SK-N-MC (cell line): Measurements from ENCODE around the gene C10orf62.
"Not testable (repeated sequence)": the region's sequence is repeated elsewhere in the genome, so short reads cannot be mapped to it uniquely, and the experiment has no call there.

Experiments
- DNase-seq: peaks from one replicate; pipeline ENCODE4 v3.0.0-alpha.2; 2011; ENCODE audit warnings: low read depth, low spot score
- H3K27ac ChIP-seq: fragments of 200-600 bp; sonication (generic); 2 replicates; pipeline ENCODE4 v1.5.1; 2016; ENCODE audit warnings: mixed run types
- H3K36me3 ChIP-seq: fragments of 200-600 bp; sonication (generic); 2 replicates; pipeline ENCODE4 v1.6.1; 2017; ENCODE audit warnings: antibody characterized with exemption, low read length, mixed read lengths; ENCODE audit not compliant: insufficient read depth
- H3K4me3 ChIP-seq: fragments of 200-600 bp; sonication (generic); 2 replicates; pipeline ENCODE4 v1.5.1; 2016
- H3K9ac ChIP-seq: fragments of 200-600 bp; sonication (generic); 2 replicates; pipeline ENCODE4 v1.8.0; 2017; ENCODE audit warnings: mixed run types, mixed read lengths; ENCODE audit not compliant: insufficient read length
- H3K9me3 ChIP-seq: fragments of 200-600 bp; sonication (generic); 2 replicates; pipeline ENCODE4 v1.6.1; 2017; ENCODE audit warnings: low read depth, mild to moderate bottlenecking, antibody characterized with exemption, low read length, moderate library complexity, mixed read lengths
- EZH2 ChIP-seq: fragments of 200-600 bp; sonication (generic); IDR thresholded peaks from one replicate; pipeline ENCODE4 v1.6.1; 2017; ENCODE audit warnings: antibody characterized with exemption
- FOXP2 ChIP-seq: optimal IDR thresholded peaks from 2 replicates; pipeline ENCODE3; 2011; ENCODE audit warnings: mild to moderate bottlenecking, moderate library complexity; ENCODE audit not compliant: insufficient read depth; ENCODE audit errors: extremely low read length, control extremely low read depth
- POLR2AphosphoS5 ChIP-seq: IDR thresholded peaks from 2 replicates; pipeline ENCODE4 v1.6.1; 2012; ENCODE audit warnings: mild to moderate bottlenecking, low read depth, low read length, borderline replicate concordance

C10orf62 gene

DNA sequence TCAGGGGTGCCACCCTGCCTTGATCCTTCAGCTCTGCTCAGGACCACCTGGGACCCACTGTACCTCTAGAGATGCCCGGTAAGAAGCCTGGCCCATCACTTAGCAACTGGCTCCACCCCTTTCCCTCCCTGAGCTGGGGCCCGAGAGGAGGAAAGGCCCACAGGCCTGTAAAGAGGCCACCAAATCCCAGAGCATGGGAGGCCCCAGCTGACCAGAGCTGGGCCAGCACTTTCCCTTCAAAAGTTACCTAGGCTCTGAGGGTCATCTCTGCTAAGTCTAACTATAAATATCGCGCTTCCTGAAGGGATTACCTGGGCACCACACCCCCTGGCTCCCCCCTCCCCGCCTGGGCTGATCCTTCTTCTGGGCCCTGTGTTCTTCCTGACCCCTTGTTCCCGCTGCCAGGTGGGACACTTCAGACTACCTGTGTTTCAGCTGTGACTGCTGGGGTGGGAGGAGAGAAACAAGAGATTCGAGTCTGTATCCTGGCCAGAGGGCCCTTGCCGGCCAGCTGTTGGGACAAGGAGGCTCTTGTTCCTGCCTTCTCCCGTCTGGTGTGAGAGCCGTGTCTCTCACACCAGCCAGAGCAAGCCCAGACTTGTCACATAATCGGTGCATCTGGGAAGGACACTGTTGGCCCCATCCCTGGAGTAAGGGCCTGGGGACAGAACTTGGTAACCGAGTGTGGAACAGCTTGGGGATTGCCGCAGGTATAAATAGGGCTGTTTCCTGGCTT, 39.8 kb upstream of the C10orf62 start:
- TF ChIP-seq EZH2: no peak
- no peak for TF ChIP-seq FOXP2
- no peak for TF ChIP-seq POLR2AphosphoS5
- H3K9ac ChIP-seq: no peak overlapping the region
- H3K36me3 ChIP-seq: no peaks in the 10 kb centered on the region
- no peak overlapping the region for H3K4me3 ChIP-seq
- DNase-seq: no peak
- H3K9me3 ChIP-seq: no peaks in the 10 kb centered on the region
- H3K27ac ChIP-seq: no peak overlapping the region

- H3K36me3 ChIP-seq: no peaks in the 10 kb centered on the region
- H3K27ac ChIP-seq: no peak overlapping the region
- DNase-seq: no peak
- H3K9me3 ChIP-seq: no peaks in the 10 kb centered on the region
- no peak overlapping the region for H3K4me3 ChIP-seq
- H3K9ac ChIP-seq: no peak overlapping the region
- no peak for TF ChIP-seq FOXP2
- no peak for TF ChIP-seq POLR2AphosphoS5
- no peak for TF ChIP-seq EZH2
Observed at GRCh38 chr10:97550336-97551149, 39.0 kb upstream of the C10orf62 start.

DNA sequence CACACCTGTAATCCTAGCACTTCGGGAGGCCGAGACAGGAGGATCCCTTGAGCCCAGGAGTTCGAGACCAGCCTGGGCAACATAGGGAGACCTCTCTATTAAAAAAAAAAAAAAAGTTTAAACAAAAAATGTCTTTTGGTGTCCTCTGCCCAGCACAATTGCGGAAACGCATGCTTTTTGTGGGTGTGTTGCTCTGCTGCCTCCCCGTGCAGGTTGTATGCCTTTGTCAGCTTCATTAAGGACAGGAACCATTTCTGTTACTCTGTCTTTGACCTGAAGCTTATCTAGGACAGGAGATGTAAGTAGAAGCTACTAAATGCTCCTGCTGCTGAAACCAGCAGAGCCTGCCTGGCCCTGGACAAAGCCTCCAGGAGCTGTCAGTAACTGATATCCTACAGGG, 38.2 kb upstream of the C10orf62 start:
- H3K4me3 ChIP-seq: no peak overlapping the region
- no peaks in the 10 kb centered on the region for H3K36me3 ChIP-seq
- TF ChIP-seq FOXP2: no peak
- no peak for TF ChIP-seq EZH2
- TF ChIP-seq POLR2AphosphoS5: no peak
- H3K9me3 ChIP-seq: no peaks in the 10 kb centered on the region
- H3K9ac ChIP-seq: no peak overlapping the region
- DNase-seq: no peak
- no peak overlapping the region for H3K27ac ChIP-seq

- no peak for DNase-seq
- Histone ChIP-seq H3K27ac (no peak overlapping the region), H3K4me3 (no peak overlapping the region), H3K9ac (no peak overlapping the region), H3K36me3 (no peaks in the 10 kb centered on the region), H3K9me3 (no peaks in the 10 kb centered on the region)
- TF ChIP-seq POLR2AphosphoS5: no peak
- TF ChIP-seq EZH2: no peak
- no peak for TF ChIP-seq FOXP2
Observed at GRCh38 chr10:97553575-97554031, 35.9 kb upstream of the C10orf62 start.

DNA sequence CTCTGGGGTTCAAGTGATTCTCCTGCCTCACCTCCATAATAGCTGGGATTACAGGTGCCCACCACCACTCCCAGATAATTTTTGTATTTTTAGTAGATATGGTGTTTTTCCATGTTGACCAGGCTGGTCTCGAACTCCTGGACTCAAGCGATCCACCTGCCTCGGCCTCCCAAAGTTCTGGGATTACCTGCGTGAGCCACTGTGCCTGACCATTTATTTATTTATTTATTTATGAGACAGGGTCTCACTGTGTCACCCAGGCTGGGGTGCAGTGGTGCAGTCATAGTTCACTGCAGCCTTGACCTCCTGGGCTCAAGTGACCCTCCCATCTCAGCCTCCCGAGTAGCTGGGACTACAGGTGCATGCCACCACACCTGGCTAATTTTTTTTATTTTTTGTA, 35.2 kb upstream of the C10orf62 start:
- not testable (repeated sequence) for H3K9me3 ChIP-seq, H3K27ac ChIP-seq, H3K9ac ChIP-seq, H3K36me3 ChIP-seq, DNase-seq, H3K4me3 ChIP-seq

DNA sequence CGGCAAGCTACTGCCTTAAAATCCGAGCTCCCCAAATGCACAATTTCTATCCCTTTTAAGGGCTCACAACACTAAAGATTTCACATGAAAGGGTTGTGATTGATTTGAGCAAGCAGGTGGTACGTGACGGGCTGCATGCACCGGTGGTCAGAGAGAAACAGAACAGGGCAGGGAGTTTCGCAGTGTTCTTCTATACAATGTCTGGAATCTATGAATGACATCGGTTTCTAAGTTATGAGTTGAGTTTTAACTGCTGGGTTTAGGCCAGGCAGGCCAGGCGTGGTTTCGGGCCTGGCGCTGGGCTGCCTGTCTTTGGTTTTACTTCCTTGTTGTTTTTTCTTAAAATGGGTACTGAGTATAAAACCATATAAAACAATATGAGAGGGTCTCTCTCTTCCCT, 34.0 kb upstream of the C10orf62 start:
- not testable (repeated sequence) for DNase-seq, H3K9me3 ChIP-seq, H3K4me3 ChIP-seq, H3K36me3 ChIP-seq, H3K27ac ChIP-seq, H3K9ac ChIP-seq

DNA sequence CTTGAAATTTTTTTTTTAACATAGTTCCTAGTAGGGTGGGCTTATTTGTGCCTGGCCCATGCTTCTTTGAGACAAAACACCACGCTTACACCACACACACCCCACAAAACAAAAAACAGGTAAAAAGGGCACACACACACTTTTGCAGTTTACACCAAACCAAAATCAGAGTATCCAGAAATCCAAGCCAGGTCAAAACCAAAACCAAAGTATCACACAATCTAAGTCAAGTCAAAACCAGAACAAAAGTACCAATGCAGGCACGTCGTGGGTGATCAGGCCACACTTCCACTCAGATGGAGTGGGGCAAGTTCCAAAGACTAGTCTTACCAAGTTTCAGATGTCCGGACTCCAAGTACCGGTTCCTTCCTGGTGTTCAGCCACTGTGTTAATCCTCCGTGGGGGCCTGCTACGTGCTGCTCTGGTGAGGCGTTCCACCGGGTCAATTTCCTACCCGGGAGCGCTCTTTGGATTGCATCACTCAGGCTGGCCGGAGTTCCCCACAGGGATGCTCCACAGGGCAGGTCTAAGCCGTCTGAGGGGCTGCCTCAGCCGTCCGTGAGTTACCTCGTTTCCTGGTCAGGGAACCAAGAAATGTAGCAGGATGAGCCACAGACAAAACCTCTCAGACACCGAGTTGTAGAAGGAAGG, 28.7 kb upstream of the C10orf62 start:
- not testable (repeated sequence) for H3K27ac ChIP-seq, H3K9ac ChIP-seq, H3K36me3 ChIP-seq, H3K4me3 ChIP-seq, H3K9me3 ChIP-seq, DNase-seq

GRCh38 chr10:97561386-97562077, 28.0 kb upstream of the C10orf62 start:
- H3K9me3 ChIP-seq, H3K4me3 ChIP-seq, H3K9ac ChIP-seq, H3K27ac ChIP-seq, H3K36me3 ChIP-seq, DNase-seq: not testable (repeated sequence)

- not testable (repeated sequence) for H3K27ac ChIP-seq, DNase-seq, H3K36me3 ChIP-seq, H3K9me3 ChIP-seq, H3K4me3 ChIP-seq, H3K9ac ChIP-seq
Observed at GRCh38 chr10:97562329-97562728, 27.2 kb upstream of the C10orf62 start.
